Melanocyte of skin (primary cell): ENCODE results near the gene SLC2A6. TPM values are rescaled to one million over a fixed set of nuclear protein-coding genes. Genes with fewer than 3 reads are reported as not detected.

Source experiments
- total RNA-seq, 2 donors: library from RNA; depleted of rRNA; stranded (reverse); fragments of >200 nt; gene quantifications; 2 replicates each; pipeline ENCODE4 v1.2.3, GENCODE V29; 2012

The SLC2A6 gene, protein sequence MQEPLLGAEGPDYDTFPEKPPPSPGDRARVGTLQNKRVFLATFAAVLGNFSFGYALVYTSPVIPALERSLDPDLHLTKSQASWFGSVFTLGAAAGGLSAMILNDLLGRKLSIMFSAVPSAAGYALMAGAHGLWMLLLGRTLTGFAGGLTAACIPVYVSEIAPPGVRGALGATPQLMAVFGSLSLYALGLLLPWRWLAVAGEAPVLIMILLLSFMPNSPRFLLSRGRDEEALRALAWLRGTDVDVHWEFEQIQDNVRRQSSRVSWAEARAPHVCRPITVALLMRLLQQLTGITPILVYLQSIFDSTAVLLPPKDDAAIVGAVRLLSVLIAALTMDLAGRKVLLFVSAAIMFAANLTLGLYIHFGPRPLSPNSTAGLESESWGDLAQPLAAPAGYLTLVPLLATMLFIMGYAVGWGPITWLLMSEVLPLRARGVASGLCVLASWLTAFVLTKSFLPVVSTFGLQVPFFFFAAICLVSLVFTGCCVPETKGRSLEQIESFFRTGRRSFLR
- 10 to 100 TPM; 31.3 to 39.6 TPM for total RNA-seq

DNA sequence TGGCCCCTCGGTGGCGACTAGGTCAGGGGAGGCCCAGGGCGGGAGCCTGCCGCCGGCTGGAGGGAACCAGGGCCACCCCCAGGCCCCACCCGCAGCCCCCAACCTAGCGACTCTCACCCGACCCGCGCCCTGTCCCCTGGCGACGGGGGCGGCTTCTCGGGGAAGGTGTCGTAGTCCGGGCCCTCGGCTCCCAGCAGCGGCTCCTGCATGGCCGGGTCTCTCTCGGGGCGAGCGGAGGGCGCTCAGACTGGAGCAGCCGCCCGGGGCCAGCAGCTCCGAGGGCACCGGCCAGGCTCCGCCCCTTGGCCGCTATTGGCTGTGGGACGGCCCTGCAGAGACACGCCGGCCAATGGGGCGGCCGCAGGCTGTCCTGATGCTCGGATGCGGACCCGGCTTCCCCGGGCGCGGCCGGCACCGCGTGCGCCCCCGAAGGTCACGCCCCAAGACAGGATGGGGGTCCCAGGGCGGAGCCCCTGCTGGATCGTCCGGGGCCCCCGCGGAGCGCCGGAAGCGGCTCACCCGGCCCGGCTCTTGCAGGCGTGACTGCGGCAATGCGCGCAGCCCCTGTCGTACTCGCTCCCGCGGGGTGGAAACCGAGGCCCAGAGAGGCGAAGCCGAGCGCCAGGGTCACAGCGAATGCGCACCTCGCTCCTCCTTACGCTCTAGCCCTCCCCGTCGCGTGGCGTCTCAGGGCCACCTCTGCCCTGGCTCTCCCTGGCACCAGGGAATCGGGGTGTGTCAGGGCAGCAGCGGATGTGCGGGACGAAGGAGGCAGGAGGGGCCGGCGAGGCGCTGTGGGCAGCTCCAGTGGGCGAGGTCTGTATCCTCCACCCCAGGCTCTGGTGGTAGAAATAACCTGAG is at the start of gene SLC2A6:
Gene SLC2A6 (minus strand): TSS at position 249 of the 861 bp plus-strand sequence. CDS start 40 bp downstream, at position 209.

DNA sequence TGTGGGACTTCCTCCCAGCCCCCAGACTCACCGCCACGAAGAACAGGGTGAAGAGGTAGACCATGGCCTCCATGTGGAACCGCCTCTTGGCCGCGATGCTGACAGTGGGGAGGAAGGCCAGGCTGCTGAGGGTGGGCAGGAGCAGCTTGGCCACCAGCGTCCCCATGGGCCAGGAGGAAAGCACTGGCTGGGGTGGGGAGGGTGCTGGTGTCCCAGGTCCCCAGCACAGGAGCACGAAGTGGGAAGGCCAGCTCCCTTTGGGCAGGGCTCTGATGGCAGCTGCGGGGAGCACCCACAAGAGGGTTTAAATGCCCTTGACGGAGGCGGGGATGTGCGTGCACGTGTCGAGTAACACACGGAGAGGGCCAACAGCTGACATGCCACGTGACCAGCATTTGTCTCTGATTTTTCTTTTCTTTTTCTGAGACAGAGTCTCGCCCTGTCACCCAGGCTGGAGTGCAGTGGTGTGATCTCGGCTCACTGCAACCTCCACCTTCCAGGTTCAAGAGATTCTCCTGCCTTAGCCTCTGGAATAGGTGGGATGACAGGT is 45.9 kb upstream of the SLC2A6 start, which contains the start of gene MYMK:
Gene MYMK (minus strand): TSS at position 281 of the 550 bp plus-strand sequence. CDS start 115 bp downstream, at position 166.

DNA sequence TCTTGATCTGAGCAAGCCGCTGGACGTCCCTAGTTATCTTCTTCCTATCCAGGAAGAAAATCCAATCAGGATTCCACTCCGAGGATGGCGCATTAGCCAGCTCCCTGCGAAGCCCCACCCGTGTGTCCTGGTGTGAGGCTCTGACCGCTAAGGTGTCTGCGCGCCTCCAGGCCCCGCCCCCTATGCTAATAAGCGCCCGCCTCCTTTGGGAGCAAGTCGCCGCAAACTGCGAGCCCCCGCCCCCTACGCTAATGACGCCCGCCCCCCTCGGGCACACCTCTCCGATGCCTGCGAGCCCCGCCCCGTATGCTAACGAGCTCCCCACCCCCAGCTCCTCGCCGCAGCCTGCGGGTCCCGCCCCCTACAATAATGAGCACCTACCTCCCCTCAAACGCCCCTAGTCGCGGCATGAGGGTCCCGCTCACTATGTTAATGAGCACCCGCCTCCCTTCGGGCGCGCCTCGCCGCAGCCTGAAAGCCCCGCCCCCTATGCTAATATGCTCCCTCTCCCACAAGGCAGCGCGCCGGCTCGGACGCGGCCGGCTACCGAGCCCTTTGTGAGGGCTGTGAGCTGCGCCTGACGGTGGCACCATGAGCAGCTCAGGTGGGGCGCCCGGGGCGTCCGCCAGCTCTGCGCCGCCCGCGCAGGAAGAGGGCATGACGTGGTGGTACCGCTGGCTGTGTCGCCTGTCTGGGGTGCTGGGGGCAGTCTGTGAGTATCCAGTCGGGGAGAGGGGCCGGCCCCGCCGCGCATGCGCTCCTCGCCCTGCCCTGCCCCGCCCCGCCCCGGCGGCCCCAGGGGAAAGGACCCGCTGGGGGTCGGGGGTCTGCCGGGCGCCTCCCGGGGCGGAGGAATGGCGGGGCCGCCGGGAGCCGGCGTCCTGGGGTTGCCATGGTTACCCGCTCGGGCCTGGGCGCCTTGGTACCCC is 19.2 kb downstream of the SLC2A6 start, which contains the start of gene CACFD1:
Gene CACFD1 (plus strand): TSS at position 503 of the 929 bp plus-strand sequence. CDS start 89 bp downstream, at position 592.

DNA sequence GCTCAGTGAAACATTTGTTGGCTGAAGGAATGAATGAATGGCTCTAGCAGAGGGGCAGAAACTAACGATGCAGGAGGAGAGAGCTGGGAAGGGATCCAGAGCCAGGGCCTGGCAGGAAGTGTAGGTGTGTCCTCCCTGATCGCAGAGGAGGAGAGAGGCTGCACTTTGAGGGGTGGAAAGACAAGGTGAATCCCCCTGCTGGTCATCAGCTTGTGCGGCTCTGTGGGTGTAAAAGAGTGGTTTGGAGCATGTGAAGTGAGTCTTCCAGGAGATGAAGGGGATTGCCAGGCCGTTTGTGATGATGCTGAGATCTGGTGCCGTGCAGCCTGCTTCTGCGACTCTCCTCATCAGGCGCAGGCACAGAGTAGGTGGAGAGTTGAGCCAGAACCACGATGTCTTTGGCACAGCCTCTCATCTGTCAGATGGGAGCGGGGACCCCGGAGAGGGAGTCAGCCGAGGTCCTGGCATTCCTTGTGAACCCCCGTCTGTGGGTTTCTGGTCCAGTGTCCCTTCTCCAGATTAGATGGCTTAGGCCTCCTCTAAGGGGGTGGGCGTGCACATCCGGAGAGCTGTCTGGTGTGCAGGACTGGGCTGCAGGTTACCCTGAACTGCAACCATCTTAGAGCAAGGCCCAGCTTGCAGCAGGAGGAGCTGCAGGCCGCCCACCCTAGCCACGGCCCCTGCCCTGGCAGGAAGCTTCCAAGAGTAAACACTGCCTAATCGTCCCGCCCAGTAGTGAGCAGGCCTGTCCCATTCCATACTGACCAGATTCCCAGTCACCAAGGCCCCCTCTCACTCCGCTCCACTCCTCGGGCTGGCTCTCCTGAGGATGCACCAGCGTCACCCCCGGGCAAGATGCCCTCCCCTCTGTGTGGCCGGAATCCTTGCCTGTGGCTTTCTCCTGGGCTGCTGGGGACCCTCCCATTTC is 57.0 kb downstream of the SLC2A6 start, which contains the start of gene ADAMTS13:
Gene ADAMTS13 (plus strand): TSS at position 753 of the 928 bp plus-strand sequence. CDS start 77 bp downstream, at position 830.

Other genes with a start within 250 kb of the SLC2A6 start
- gene ABO, start 203.9 kb downstream of the SLC2A6 start, total RNA-seq, result not detected
- 10 to 100 TPM in 1 of 2 donors, 1 to 10 TPM in 1; 5.9 to 13.0 TPM for gene SURF6, start 142.9 kb downstream of the SLC2A6 start, total RNA-seq
- gene MED22, start 131.0 kb downstream of the SLC2A6 start, total RNA-seq, result 10 to 100 TPM; 13.4 to 17.6 TPM
- 1,000 to 10,000 TPM in 1 of 2 donors, 100 to 1,000 TPM in 1; 802 to 1,411 TPM for gene RPL7A, start 130.9 kb downstream of the SLC2A6 start, total RNA-seq
- 10 to 100 TPM; 18.2 to 19.6 TPM for gene SURF1, start 122.6 kb downstream of the SLC2A6 start, total RNA-seq
- gene SURF2, start 122.5 kb downstream of the SLC2A6 start, total RNA-seq, result 10 to 100 TPM; 18.3 to 18.9 TPM
- gene SURF4, start 103.0 kb downstream of the SLC2A6 start, total RNA-seq, result 100 to 1,000 TPM; 233 to 367 TPM
- gene STKLD1, start 102.7 kb downstream of the SLC2A6 start, total RNA-seq, result 1 to 10 TPM; 2.0 to 4.1 TPM
- 10 to 100 TPM in 1 of 2 donors, 1 to 10 TPM in 1; 9.6 to 18.3 TPM for gene REXO4, start 61.1 kb downstream of the SLC2A6 start, total RNA-seq
- 1 to 10 TPM in 1 of 2 donors, under 1 TPM in 1; 1.00 to 1.7 TPM for gene ADAMTS13, start 56.7 kb downstream of the SLC2A6 start, total RNA-seq
- gene CACFD1, start 19.1 kb downstream of the SLC2A6 start, total RNA-seq, result 1 to 10 TPM; 2.7 to 4.1 TPM
- gene MYMK, start 45.9 kb upstream of the SLC2A6 start, total RNA-seq, result not detected
- not detected for gene ADAMTSL2, start 55.6 kb upstream of the SLC2A6 start, total RNA-seq
- gene FAM163B, start 130.3 kb upstream of the SLC2A6 start, total RNA-seq, result not detected
- not detected for gene DBH, start 157.3 kb upstream of the SLC2A6 start, total RNA-seq